BLaER1 (cell line): ENCODE measurements around the gene COQ8A.
A peak's percentile ranks its signal among the peaks of the same experiment; 100 is the strongest.

ENCODE experiments used
- H3K27ac ChIP-seq: shearing (Covaris generic); formaldehyde crosslinking; 2 replicates; pipeline ENCODE4 v1.8.1; 2022
- H3K27me3 ChIP-seq: shearing (Covaris generic); formaldehyde crosslinking; 2 replicates; pipeline ENCODE4 v1.8.1; 2022
- H3K36me3 ChIP-seq: shearing (Covaris generic); formaldehyde crosslinking; 2 replicates; pipeline ENCODE4 v1.8.1; 2022
- H3K4me1 ChIP-seq: shearing (Covaris generic); formaldehyde crosslinking; 2 replicates; pipeline ENCODE4 v1.8.1; 2022
- H3K4me2 ChIP-seq: shearing (Covaris generic); formaldehyde crosslinking; 2 replicates; pipeline ENCODE4 v1.8.1; 2022
- H3K4me3 ChIP-seq: shearing (Covaris generic); formaldehyde crosslinking; 2 replicates; pipeline ENCODE4 v1.8.1; 2022
- H3K9ac ChIP-seq: shearing (Covaris generic); formaldehyde crosslinking; 2 replicates; pipeline ENCODE4 v1.8.1; 2022
- H3K9me3 ChIP-seq: shearing (Covaris generic); formaldehyde crosslinking; 2 replicates; pipeline ENCODE4 v1.8.1; 2022
- H4K20me1 ChIP-seq: shearing (Covaris generic); formaldehyde crosslinking; 2 replicates; pipeline ENCODE4 v1.8.1; 2022
- Cebpa-rat ChIP-seq: shearing (Covaris generic); IDR thresholded peaks from 2 replicates; pipeline ENCODE4 v1.8.1; 2022

The COQ8A gene

GRCh38 chr1:226957714-226958113 is 17.6 kb downstream of the COQ8A start:
- Histone ChIP-seq H3K9me3 (peaks cover 63% of the 10 kb centered on the region), H4K20me1 (peaks cover 39% of the 10 kb centered on the region), H3K4me3 (no peak overlapping the region), H3K27ac (no peak overlapping the region), H3K4me1 (peaks cover 36% of the 10 kb centered on the region), H3K36me3 (peaks cover 59% of the 10 kb centered on the region), H3K9ac (no peak overlapping the region), H3K4me2 (no peak overlapping the region), H3K27me3 (no peaks in the 10 kb centered on the region)
- TF ChIP-seq Cebpa-rat = no peak

DNA sequence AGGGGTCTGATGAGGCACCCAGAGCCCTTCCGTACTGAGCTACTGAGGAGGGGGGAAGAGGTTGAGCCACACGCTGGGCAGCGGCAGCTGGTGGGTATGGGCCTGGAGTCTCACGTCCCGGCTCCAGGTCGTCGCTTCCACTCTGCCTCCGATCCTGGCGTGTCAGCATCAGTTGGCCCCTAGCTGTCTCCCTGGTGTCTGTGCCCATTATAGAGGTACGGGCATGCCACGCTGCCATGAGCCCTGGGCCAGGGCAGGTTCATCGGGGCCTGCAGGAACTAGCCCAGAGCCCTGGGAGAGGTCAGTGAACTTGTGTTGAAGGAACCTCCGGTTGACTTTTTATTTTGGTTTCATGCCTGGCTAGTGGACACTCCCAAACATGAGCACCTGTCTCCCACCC is 18.2 kb downstream of the COQ8A start:
- no peak overlapping the region for H3K4me3 ChIP-seq
- H3K27ac ChIP-seq = no peak overlapping the region
- H4K20me1 ChIP-seq = peaks cover 33% of the 10 kb centered on the region
- peaks cover 63% of the 10 kb centered on the region for H3K9me3 ChIP-seq
- H3K27me3 ChIP-seq = no peaks in the 10 kb centered on the region
- H3K4me1 ChIP-seq = peaks cover 36% of the 10 kb centered on the region
- no peak for TF ChIP-seq Cebpa-rat
- H3K4me2 ChIP-seq = no peak overlapping the region
- no peak overlapping the region for H3K9ac ChIP-seq
- peaks cover 59% of the 10 kb centered on the region for H3K36me3 ChIP-seq

GRCh38 chr1:226960256-226960655 is 20.2 kb downstream of the COQ8A start:
- no peak overlapping the region for H3K9ac ChIP-seq
- peaks cover 14% of the 10 kb centered on the region; the same call in 1 of the 2 replicates for H4K20me1 ChIP-seq

GRCh38 chr1:226960944-226961765 is 21.1 kb downstream of the COQ8A start:
- Histone ChIP-seq H3K9me3 (peaks cover 47% of the 10 kb centered on the region), H3K4me3 (no peak overlapping the region), H3K4me2 (peak overlapping the region; percentile 86; the same call in 1 of the 2 replicates), H3K4me1 (peaks cover 53% of the 10 kb centered on the region), H3K27me3 (no peaks in the 10 kb centered on the region), H3K36me3 (peaks cover 59% of the 10 kb centered on the region), H4K20me1 (peaks cover 19% of the 10 kb centered on the region; the same call in 1 of the 2 replicates), H3K27ac (peak overlapping the region; percentile 90; the same call in 1 of the 2 replicates), H3K9ac (no peak overlapping the region)
- no peak for TF ChIP-seq Cebpa-rat

More at GRCh38 chr1:226960256-226960655, 20.2 kb downstream of the COQ8A start:
- Histone ChIP-seq H3K4me2 (no peak overlapping the region), H3K36me3 (peaks cover 53% of the 10 kb centered on the region), H3K27ac (no peak overlapping the region), H3K27me3 (no peaks in the 10 kb centered on the region), H3K9me3 (peaks cover 56% of the 10 kb centered on the region), H3K4me1 (peaks cover 44% of the 10 kb centered on the region), H3K4me3 (no peak overlapping the region)
- no peak for TF ChIP-seq Cebpa-rat

DNA sequence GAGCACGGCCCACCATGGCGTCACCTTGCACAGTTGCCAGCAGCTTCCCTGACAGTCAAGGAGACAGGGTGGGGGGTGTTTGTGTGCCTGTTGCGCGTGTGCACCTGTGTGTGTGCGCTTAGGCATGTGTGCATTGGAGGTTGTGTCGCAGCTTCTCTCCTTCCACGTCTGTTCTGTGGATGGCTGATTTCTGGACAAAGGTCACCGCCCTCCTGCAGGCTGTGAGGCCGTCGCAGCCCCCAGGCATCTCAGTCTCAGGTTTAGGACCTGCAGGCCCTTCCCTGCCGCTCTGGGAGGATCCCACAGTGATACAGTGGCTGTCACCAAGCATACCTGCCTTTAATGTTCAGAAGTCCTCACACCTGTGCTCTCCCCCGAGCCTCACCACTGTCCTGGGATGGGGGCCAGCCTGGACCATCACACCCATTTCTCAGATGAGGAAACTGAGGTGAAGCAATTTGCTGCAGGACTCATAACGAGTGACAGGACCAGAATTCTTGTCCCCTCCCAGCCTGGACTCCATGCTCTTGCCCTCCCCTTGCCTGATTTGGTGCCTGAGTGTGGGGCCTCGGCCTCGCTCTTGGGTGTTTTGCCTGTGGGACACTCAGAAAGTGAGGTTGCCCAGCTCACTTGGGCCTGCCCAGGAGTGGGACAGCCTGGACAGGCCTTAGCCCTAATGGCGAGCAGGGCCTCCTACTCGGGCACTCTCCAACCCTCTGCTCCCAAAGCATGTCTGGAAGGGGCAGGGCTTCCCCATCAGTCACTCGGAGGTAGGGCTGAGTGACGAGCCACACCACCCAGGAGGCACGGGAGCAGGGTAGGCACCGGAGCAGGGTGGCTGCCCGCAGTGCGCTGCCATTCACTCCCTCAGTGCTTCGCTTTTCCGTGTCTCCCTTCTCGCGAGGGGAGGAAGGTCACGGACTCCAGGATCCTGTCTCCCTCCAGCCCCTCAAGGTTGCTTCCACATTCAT is 22.6 kb downstream of the COQ8A start:
- peaks cover 66% of the 10 kb centered on the region for H3K36me3 ChIP-seq
- peaks cover 25% of the 10 kb centered on the region; the same call in 1 of the 2 replicates for H4K20me1 ChIP-seq
- peak overlapping the region; percentile 90 for H3K27ac ChIP-seq
- no peaks in the 10 kb centered on the region for H3K27me3 ChIP-seq
- peak overlapping the region; percentile 60; the same call in 1 of the 2 replicates for H3K9ac ChIP-seq
- peak overlapping the region; percentile 86 for H3K4me2 ChIP-seq
- peaks cover 68% of the 10 kb centered on the region for H3K4me1 ChIP-seq
- TF ChIP-seq Cebpa-rat = no peak
- H3K9me3 ChIP-seq = peaks cover 33% of the 10 kb centered on the region
- no peak overlapping the region for H3K4me3 ChIP-seq

- Histone ChIP-seq H3K9me3 (peaks cover 25% of the 10 kb centered on the region), H4K20me1 (peaks cover 25% of the 10 kb centered on the region; the same call in 1 of the 2 replicates), H3K4me3 (peak overlapping the region; percentile 17; the same call in 1 of the 2 replicates), H3K4me2 (peak overlapping the region; percentile 86), H3K27ac (peak overlapping the region; percentile 90), H3K9ac (peak overlapping the region; percentile 60), H3K4me1 (peaks cover 72% of the 10 kb centered on the region), H3K36me3 (peaks cover 67% of the 10 kb centered on the region), H3K27me3 (no peaks in the 10 kb centered on the region)
- TF ChIP-seq Cebpa-rat = no peak
These were observed 24.0 kb downstream of the COQ8A start for GRCh38 chr1:226964068-226964425.

DNA sequence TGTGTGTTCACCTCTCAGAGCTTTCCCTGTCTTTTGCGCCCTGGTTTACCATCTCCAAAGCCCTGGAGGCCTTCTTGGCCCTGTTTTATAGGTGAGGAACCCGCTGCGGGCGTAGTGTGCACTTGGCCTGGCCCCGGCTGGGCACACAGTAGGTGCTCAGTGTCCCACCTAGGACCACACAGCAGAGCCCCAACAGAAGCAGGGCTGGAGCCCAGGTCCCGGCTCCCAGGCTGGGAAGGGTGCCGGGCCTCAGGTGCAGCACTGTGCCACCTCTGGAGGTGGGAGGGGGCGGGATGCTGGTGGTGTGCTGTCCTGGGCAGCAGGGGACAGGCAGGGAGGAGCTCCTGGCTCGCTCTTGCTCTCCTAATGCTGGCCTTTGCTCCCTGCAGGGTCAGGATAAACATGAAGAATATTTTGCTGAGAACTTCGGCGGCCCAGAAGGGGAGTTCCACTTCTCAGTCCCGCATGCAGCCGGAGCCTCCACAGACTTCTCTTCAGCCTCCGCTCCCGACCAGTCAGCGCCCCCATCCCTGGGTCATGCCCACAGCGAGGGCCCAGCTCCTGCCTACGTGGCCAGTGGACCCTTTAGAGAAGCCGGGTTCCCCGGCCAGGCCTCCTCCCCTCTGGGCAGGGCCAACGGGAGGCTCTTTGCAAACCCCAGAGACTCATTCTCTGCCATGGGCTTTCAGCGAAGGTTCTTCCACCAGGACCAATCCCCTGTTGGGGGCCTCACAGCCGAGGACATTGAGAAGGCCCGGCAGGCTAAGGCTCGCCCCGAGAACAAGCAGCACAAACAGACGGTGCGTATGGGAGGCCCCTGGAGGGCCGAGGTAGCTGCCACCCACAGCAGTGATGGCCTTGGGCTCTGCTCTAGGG is 24.8 kb downstream of the COQ8A start:
- H3K9me3 ChIP-seq = peaks cover 19% of the 10 kb centered on the region
- TF ChIP-seq Cebpa-rat = no peak
- H3K9ac ChIP-seq = peak overlapping the region; percentile 60
- peaks cover 72% of the 10 kb centered on the region for H3K4me1 ChIP-seq
- peak overlapping the region; percentile 90 for H3K27ac ChIP-seq
- H3K27me3 ChIP-seq = no peaks in the 10 kb centered on the region
- H3K4me2 ChIP-seq = peak overlapping the region; percentile 86
- peaks cover 25% of the 10 kb centered on the region; the same call in 1 of the 2 replicates for H4K20me1 ChIP-seq
- 0 out of 2 replicates have a peak overlapping the region, but pooled peaks have one; percentile 17 for H3K4me3 ChIP-seq
- peaks cover 69% of the 10 kb centered on the region for H3K36me3 ChIP-seq

GRCh38 chr1:226965581-226966440 is 25.7 kb downstream of the COQ8A start:
- Histone ChIP-seq H3K4me3 (no peak overlapping the region), H3K27me3 (no peaks in the 10 kb centered on the region), H3K4me2 (peak overlapping the region; percentile 86), H3K4me1 (peaks cover 72% of the 10 kb centered on the region), H3K27ac (peak overlapping the region; percentile 90), H3K9ac (peak overlapping the region; percentile 60), H3K36me3 (peaks cover 76% of the 10 kb centered on the region), H4K20me1 (peaks cover 25% of the 10 kb centered on the region; the same call in 1 of the 2 replicates), H3K9me3 (peaks cover 17% of the 10 kb centered on the region)
- no peak for TF ChIP-seq Cebpa-rat
